CD8-positive, alpha-beta memory T cell (primary cell): Measurements from ENCODE around the gene ZDHHC11B. TPM values are rescaled to one million over a fixed set of nuclear protein-coding genes. Genes with fewer than 3 reads are reported as not detected.
A peak's percentile ranks its signal among the peaks of the same experiment; 100 is the strongest.
"Not testable (repeated sequence)": the region's sequence is repeated elsewhere in the genome, so short reads cannot be mapped to it uniquely, and the experiment has no call there.

Source experiments
- CTCF ChIA-PET: fragments of 350-600 bp; sonication (Branson Sonifier 250); formaldehyde crosslinking; loops from one replicate; lab custom pipeline; 2021; ENCODE audit warnings: antibody characterized with exemption; lab: Charles Lee
- POLR2A ChIA-PET: fragments of 350-600 bp; sonication (Branson Sonifier 250); formaldehyde crosslinking; loops from one replicate; lab custom pipeline; 2021; ENCODE audit warnings: antibody characterized with exemption; lab: Charles Lee
- DNase-seq, 5 donors: peaks; one replicate each; pipeline versions ENCODE4 v3.0.0 to v3.0.0-alpha.2; 2020 to 2022; ENCODE audit warnings: mixed read lengths in 1 of 5
- H3K27ac ChIP-seq: one replicate; pipeline ENCODE4 v1.7.0; 2013; ENCODE audit warnings: low read depth, mild to moderate bottlenecking, low read length, moderate library complexity
- H3K27me3 ChIP-seq: 2 replicates; pipeline ENCODE4 v1.7.0; 2013; ENCODE audit warnings: low read length, mild to moderate bottlenecking; ENCODE audit not compliant: insufficient read depth, poor library complexity, severe bottlenecking
- H3K36me3 ChIP-seq: 2 replicates; pipeline ENCODE4 v1.7.0; 2013; ENCODE audit warnings: mild to moderate bottlenecking, low read length, moderate library complexity; ENCODE audit not compliant: insufficient read depth
- H3K4me1 ChIP-seq: 2 replicates; pipeline ENCODE4 v1.7.0; 2013; ENCODE audit warnings: mild to moderate bottlenecking, low read length, moderate library complexity; ENCODE audit not compliant: insufficient read depth
- H3K4me3 ChIP-seq: 2 replicates; pipeline ENCODE4 v1.7.0; 2013; ENCODE audit warnings: mild to moderate bottlenecking, low read length
- H3K9me3 ChIP-seq: 2 replicates; pipeline ENCODE4 v1.7.0; 2013; ENCODE audit warnings: mild to moderate bottlenecking, low read length
- H3K27ac Mint-ChIP-seq, 8 donors: one replicate each; pipeline ENCODE4 v1.8.0; 2020 to 2021; ENCODE audit warnings: mixed read lengths in 8 of 8, mild to moderate bottlenecking in 6 of 8, inconsistent platforms in 3 of 8, moderate library complexity in 3 of 8
- H3K27me3 Mint-ChIP-seq, 2 donors: one replicate each; pipeline ENCODE4 v1.8.0; 2020 to 2021; ENCODE audit warnings: mixed read lengths in 2 of 2, mild to moderate bottlenecking in 1 of 2, moderate library complexity in 1 of 2
- H3K36me3 Mint-ChIP-seq, 3 donors: one replicate each; pipeline ENCODE4 v1.8.0; 2020 to 2021; ENCODE audit warnings: mixed read lengths in 3 of 3, inconsistent platforms in 1 of 3, mild to moderate bottlenecking in 1 of 3
- H3K4me1 Mint-ChIP-seq, 3 donors: one replicate each; pipeline ENCODE4 v1.8.0; 2020 to 2021; ENCODE audit warnings: mixed read lengths in 3 of 3, inconsistent platforms in 1 of 3, mild to moderate bottlenecking in 1 of 3
- H3K4me3 Mint-ChIP-seq, 7 donors: one replicate each; pipeline ENCODE4 v1.8.0; 2020 to 2021; ENCODE audit warnings: mixed read lengths in 7 of 7, mild to moderate bottlenecking in 6 of 7, moderate library complexity in 4 of 7, inconsistent platforms in 2 of 7
- H3K9me3 Mint-ChIP-seq, 5 donors: one replicate each; pipeline ENCODE4 v1.8.0; 2020 to 2022; ENCODE audit warnings: mixed read lengths in 5 of 5, mild to moderate bottlenecking in 3 of 5, moderate library complexity in 2 of 5, inconsistent platforms in 1 of 5
- polyA plus RNA-seq: library from polyadenylated mRNA; unstranded; fragments of 300-500 nt; fragmentation: Illumina TruSeq; gene quantifications from one replicate; pipeline ENCODE4 v1.2.3, GENCODE V29; 2021
- total RNA-seq, 2 experiments: library from RNA; stranded (reverse); gene quantifications; one replicate each; pipeline ENCODE4 v1.2.3, GENCODE V29; 2021

ZDHHC11B gene, protein sequence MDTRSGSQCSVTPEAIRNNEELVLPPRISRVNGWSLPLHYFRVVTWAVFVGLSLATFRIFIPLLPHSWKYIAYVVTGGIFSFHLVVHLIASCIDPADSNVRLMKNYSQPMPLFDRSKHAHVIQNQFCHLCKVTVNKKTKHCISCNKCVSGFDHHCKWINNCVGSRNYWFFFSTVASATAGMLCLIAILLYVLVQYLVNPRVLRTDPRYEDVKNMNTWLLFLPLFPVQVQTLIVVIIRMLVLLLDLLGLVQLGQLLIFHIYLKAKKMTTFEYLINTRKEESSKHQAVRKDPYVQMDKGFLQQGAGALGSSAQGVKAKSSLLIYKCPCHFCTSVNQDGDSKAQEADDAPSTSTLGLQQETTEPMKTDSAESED
- total RNA-seq: under 1 TPM; 0.40 to 0.55 TPM
- not detected for polyA plus RNA-seq

DNA sequence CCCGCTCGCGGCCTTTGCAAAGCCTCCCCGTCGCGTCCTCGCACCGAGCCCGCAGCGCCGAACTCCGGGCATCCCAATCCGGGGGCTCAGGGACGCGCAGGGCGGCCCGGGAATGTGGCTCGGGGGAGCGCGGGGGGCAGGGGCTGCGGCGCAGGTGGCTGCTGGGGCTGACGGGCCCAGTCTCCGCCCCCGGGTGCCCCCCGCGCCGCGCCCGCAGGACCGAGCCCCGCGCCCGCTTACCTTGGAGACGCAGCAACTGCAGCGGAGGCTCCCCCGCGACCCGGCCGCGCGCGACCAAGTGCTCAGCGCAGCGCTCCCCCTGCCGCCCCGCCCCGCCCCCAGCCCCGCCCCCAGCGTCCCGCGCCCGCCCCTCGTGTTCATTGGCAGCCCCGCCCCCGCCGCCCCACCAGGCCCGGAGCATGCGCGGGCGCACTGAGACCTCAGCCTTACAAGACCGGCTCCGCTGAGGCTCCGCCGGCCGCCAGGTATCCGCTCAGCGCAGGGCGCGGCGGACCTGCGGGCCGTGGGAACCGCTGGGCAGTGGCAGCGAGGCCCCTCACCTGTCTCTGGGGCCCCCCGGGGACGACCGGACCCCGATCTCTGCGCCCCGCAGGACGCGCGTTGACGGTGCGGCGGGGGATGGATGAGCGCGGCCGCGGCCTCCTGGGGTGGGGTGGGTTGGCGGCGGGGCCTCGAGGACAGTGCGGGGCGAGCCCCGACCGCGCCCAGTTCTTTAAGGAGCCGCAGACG is at the start of gene ZDHHC11B:
Gene ZDHHC11B (minus strand): TSS at position 302 of the 750 bp plus-strand sequence. CDS start 17,810 bp downstream, outside the sequence.
- DNase-seq: peak; percentile 78 to 92 (median 81)
- H3K36me3 Mint-ChIP-seq, H3K4me1 Mint-ChIP-seq, POLR2A ChIA-PET, H3K27me3 ChIP-seq, H3K27me3 Mint-ChIP-seq, H3K9me3 Mint-ChIP-seq, H3K36me3 ChIP-seq, CTCF ChIA-PET, H3K9me3 ChIP-seq, H3K4me1 ChIP-seq: not testable (repeated sequence)
- Mint-ChIP-seq H3K27ac (peak within 1 kb of the TSS in 2 of 8 donors; percentile 58 to 64), H3K4me3 (peak within 1 kb of the TSS; percentile 74 to 89 (median 75))
- H3K4me3 ChIP-seq: peak within 1 kb of the TSS; percentile 47
- H3K27ac ChIP-seq: peak within 1 kb of the TSS; percentile 31

DNA sequence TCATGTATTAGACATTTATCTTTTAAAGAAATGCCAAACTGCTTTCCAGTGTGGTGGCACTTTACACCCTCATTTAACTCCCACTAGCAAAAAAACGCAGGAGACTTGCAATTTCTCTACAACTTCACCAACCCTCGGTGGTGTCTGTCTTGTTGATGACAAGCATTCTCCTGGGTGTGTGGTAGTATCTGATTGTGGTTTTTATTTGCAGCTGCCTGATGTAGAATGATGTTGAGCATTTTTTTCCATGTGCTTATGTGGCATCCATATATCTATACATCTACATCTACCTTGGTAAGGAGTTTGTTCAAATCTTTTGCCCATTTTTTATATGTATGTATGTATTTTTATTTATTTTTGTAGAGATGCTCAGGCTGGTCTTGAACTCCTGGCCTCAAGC is 49.5 kb upstream of the ZDHHC11B start:
- H3K27me3 ChIP-seq, CTCF ChIA-PET, H3K27ac Mint-ChIP-seq: not testable (repeated sequence)

DNA sequence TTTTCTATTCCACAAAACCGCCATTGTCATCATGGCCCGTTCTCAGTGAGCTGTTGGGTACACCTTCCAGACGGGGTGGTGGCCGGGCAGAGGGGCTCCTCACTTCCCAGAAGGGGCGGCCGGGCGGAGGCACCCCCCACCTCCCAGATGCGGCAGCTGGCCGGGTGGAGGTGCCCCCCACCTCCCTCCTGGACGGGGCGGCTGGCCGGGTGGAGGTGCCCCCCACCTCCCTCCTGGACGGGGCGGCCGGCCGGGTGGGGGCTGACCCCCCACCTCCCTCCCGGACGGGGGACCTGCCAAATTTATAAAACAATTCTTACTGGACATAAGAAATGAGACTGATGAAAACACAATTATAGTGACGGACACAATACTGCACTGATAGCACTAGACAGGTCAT is 43.7 kb upstream of the ZDHHC11B start:
- H3K27me3 Mint-ChIP-seq, POLR2A ChIA-PET, CTCF ChIA-PET: not testable (repeated sequence)

More for the DNA sequence above, 49.5 kb upstream of the ZDHHC11B start:
- H3K9me3 ChIP-seq, H3K9me3 Mint-ChIP-seq, H3K36me3 ChIP-seq, H3K4me1 Mint-ChIP-seq, H3K27me3 Mint-ChIP-seq, H3K27ac ChIP-seq, H3K4me3 Mint-ChIP-seq, DNase-seq, H3K4me3 ChIP-seq, H3K36me3 Mint-ChIP-seq, H3K4me1 ChIP-seq, POLR2A ChIA-PET: not testable (repeated sequence)

DNA sequence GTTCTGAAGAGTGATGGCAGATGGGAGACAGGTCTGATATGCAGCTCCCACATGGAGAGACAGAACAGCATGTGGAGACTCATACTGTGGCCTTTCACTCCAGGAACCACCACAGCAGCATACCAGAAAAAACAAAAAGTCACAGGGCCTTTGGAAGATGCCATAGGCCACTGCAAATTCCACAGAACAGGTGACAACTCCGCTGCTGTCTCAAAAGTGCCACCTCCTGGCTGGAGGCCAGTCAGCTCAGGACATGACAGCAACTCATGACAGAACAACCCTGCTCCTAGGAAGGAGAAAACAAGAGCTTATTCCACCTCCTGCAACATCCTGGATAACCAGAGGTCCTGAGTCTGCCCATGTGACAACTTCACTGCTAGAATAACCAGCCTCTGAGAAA is 41.0 kb upstream of the ZDHHC11B start:
- H3K9me3 ChIP-seq, H3K27me3 ChIP-seq, H3K4me3 ChIP-seq, H3K4me1 Mint-ChIP-seq, H3K36me3 ChIP-seq, H3K4me3 Mint-ChIP-seq, H3K4me1 ChIP-seq, H3K27me3 Mint-ChIP-seq, POLR2A ChIA-PET, CTCF ChIA-PET, H3K36me3 Mint-ChIP-seq, H3K9me3 Mint-ChIP-seq, DNase-seq, H3K27ac Mint-ChIP-seq, H3K27ac ChIP-seq: not testable (repeated sequence)

More for the DNA sequence above, 43.7 kb upstream of the ZDHHC11B start:
- H3K9me3 Mint-ChIP-seq, H3K9me3 ChIP-seq, H3K4me1 ChIP-seq, H3K36me3 Mint-ChIP-seq, H3K27ac Mint-ChIP-seq, H3K4me1 Mint-ChIP-seq, H3K27me3 ChIP-seq, H3K4me3 ChIP-seq, H3K36me3 ChIP-seq, H3K27ac ChIP-seq, DNase-seq, H3K4me3 Mint-ChIP-seq: not testable (repeated sequence)

DNA sequence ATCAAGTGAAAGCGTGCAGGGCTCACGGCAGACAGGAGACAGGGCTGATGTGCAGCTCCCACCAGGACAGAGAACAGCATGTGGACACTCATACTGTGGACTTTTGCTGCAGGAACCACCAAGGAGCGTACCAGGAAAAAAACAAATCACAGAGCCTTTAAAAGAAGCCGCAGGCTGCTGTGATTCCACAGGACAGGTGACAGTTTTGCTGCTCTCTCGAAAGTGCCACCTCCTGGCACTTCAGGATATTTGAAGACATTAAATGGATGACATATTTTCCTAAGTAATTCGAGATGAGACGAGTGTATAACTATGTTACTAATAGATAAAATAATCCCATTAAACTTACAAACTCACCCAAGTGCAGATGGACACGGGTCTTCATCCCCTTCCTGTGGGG is 37.0 kb upstream of the ZDHHC11B start:
- DNase-seq: no peak
- Mint-ChIP-seq H3K4me3 (no peak overlapping the region), H3K27ac (no peak overlapping the region), H3K9me3 (no peaks in the 10 kb centered on the region), H3K4me1 (no peaks in the 10 kb centered on the region), H3K36me3 (peaks cover 0 to 9% (median 0%) of the 10 kb centered on the region in 3 donors), H3K27me3 (peaks cover 2 to 14% of the 10 kb centered on the region in 2 donors)
- CTCF ChIA-PET: no interaction called here
- H3K36me3 ChIP-seq: no peaks in the 10 kb centered on the region
- POLR2A ChIA-PET: no interaction called here
- H3K27me3 ChIP-seq: no peaks in the 10 kb centered on the region
- no peaks in the 10 kb centered on the region for H3K4me1 ChIP-seq
- H3K9me3 ChIP-seq: no peaks in the 10 kb centered on the region
- H3K4me3 ChIP-seq: no peak overlapping the region
- H3K27ac ChIP-seq: no peak overlapping the region

DNA sequence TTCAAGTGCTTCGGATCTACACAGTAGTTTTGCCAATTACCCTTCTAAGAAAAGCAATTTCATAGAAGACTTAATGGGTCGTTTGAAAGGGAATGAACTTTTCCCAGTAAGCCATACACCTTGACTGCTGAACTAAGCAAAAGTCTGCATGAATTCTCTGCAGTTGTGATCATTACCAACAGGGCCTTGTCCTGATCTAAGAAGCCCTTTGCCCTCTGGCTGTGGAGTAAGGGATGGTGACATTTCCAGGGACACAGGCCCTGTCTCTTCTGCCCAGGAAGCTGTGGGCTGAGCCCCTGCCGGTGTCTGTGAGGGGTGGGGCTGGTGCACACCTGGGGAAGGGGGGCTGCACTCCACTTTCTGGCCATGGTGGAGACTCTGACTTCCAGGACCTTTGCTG is 35.7 kb upstream of the ZDHHC11B start:
- ChIA-PET POLR2A (no interaction called here), CTCF (no interaction called here)
- Mint-ChIP-seq H3K27me3 (peaks cover 2 to 16% of the 10 kb centered on the region in 2 donors), H3K36me3 (peaks cover 0 to 8% (median 0%) of the 10 kb centered on the region in 3 donors), H3K9me3 (peaks cover 0 to 5% (median 3%) of the 10 kb centered on the region in 5 donors), H3K4me1 (no peaks in the 10 kb centered on the region), H3K4me3 (no peak overlapping the region), H3K27ac (no peak overlapping the region)
- DNase-seq: no peak
- Histone ChIP-seq H3K4me3 (no peak overlapping the region), H3K4me1 (no peaks in the 10 kb centered on the region), H3K9me3 (no peaks in the 10 kb centered on the region), H3K27ac (no peak overlapping the region), H3K27me3 (no peaks in the 10 kb centered on the region), H3K36me3 (no peaks in the 10 kb centered on the region)

DNA sequence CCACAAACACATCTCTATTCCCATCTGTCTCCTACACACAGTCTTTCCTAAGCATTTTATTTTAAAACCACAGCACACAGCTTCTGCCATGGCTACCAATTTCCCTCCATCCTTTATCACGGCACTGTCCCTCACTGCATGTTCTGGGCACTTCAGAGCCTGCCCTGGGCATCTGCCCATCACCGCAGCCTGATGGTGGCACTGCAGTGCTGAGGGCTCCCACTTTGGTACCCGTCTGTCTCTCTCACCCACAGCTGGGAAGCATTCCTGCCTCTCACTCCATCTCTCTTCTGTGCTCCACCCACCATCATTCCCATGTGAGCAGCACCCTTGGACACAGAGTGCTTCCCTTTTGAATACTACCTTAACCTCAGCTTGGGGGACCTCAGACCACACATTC is 34.5 kb upstream of the ZDHHC11B start:
- CTCF ChIA-PET: no interaction called here
- H3K9me3 ChIP-seq: no peaks in the 10 kb centered on the region
- POLR2A ChIA-PET: no interaction called here
- H3K27ac ChIP-seq: no peak overlapping the region
- Mint-ChIP-seq H3K4me1 (no peaks in the 10 kb centered on the region), H3K9me3 (peaks cover 2 to 11% (median 4%) of the 10 kb centered on the region in 5 donors), H3K4me3 (no peak overlapping the region), H3K27me3 (peaks cover 2 to 10% of the 10 kb centered on the region in 2 donors), H3K27ac (no peak overlapping the region), H3K36me3 (peaks cover 0 to 9% (median 0%) of the 10 kb centered on the region in 3 donors)
- H3K4me1 ChIP-seq: no peaks in the 10 kb centered on the region
- no peak for DNase-seq
- H3K36me3 ChIP-seq: no peaks in the 10 kb centered on the region
- no peaks in the 10 kb centered on the region for H3K27me3 ChIP-seq
- H3K4me3 ChIP-seq: no peak overlapping the region

DNA sequence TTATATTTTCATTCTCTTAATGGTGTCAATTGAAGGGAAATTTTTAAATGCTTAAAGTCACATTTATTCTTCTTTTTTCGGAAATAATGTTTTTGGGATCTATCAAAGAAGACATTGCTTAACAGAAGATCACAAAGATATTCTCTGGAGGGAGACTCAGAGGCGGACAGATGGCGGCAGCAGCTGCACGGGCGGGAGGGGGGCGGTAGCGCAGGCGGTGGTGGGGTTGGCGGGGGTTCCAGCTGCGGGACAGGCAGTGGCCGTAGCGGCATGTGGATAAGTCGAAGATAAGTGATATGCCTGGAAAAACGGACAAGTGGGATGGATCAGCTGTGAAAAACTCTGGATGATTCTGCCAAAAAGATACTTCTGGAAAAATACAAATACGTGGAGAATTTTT is 31.6 kb upstream of the ZDHHC11B start:
- Histone ChIP-seq H3K9me3 (no peaks in the 10 kb centered on the region), H3K36me3 (no peaks in the 10 kb centered on the region), H3K27me3 (no peaks in the 10 kb centered on the region), H3K4me3 (no peak overlapping the region), H3K27ac (no peak overlapping the region), H3K4me1 (no peaks in the 10 kb centered on the region)
- H3K27me3 Mint-ChIP-seq: peaks cover 2 to 13% of the 10 kb centered on the region in 2 donors
- ChIA-PET CTCF (no interaction called here), POLR2A (no interaction called here)
- H3K4me3 Mint-ChIP-seq: no peak overlapping the region
- H3K4me1 Mint-ChIP-seq: no peaks in the 10 kb centered on the region
- no peak for DNase-seq
- H3K27ac Mint-ChIP-seq: no peak overlapping the region
- peaks cover 0 to 3% (median 0%) of the 10 kb centered on the region in 3 donors for H3K36me3 Mint-ChIP-seq
- peaks cover 2 to 11% (median 4%) of the 10 kb centered on the region in 5 donors for H3K9me3 Mint-ChIP-seq
